GM21717 (cell line): ENCODE data around the gene CTSE.

ENCODE experiments used
- ATAC-seq: cut with Tn5 transposase; IDR thresholded peaks from one replicate; pipeline ENCODE4 v1.9.1; 2021; ENCODE audit warnings: mild to moderate bottlenecking, moderate library complexity; ENCODE audit not compliant: unreplicated experiment

CTSE gene

DNA sequence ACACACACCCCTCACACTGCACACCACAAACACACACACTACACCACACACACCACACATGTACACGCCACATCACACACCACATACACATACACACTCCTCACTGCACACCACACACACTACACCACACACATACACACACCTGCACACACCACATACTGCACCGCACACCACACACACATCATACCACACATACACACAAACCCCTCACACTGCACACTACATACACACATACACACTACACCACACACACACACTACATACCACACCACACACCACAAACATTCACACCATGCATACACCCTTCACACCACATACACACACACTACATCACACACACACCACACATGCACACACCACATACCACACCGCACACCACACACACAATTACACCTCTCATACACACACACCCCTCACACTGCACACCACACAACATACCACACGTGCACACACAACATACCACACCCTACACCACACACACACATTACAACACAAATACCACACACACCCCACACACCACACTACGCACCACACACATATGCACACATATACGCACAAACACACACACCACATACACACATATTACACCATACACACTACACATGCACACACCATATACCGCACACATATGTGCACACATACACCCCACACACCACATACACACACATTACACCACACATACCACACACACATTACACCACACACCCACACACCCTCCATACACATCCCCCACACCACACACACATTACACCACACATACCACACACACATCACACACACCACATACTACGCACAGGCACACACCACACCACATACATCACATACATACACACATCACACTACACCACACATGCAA lies 50.1 kb downstream of the CTSE start:
- no peak for ATAC-seq

DNA sequence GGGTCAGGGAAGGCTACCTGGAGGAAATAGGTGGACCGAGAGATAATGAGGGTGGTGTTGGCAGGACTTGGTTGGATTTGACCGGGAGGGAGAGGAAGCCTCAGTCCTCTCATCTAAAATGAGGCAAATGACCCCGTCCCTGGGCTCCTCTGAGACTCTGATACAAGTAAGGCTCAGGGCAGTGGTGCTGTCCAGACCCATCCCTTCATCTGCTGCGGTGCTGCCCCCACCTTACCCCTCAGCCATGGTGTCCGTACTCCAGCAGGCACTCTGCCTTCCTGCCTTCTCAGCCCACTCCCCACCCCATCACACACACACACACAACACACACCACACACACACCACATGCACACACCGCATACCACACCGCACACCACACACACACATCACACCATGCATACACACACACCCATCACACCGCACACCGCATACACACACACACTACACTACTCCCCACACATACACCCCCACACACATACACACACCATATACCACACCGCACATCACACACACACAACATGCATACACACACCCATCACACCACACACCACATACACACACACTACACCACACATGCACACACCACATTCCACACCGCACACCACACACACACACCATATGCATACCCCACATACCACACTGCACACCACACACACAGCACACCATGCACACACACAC lies 51.1 kb downstream of the CTSE start:
- no peak for ATAC-seq

- ATAC-seq, result no peak
Measured at GRCh38 chr1:205972081-205972480, 51.6 kb downstream of the CTSE start.

GRCh38 chr1:205971082-205971481 lies 52.6 kb downstream of the CTSE start:
- no peak for ATAC-seq

- ATAC-seq, result no peak
Measured at GRCh38 chr1:205970486-205970885, 53.2 kb downstream of the CTSE start.

DNA sequence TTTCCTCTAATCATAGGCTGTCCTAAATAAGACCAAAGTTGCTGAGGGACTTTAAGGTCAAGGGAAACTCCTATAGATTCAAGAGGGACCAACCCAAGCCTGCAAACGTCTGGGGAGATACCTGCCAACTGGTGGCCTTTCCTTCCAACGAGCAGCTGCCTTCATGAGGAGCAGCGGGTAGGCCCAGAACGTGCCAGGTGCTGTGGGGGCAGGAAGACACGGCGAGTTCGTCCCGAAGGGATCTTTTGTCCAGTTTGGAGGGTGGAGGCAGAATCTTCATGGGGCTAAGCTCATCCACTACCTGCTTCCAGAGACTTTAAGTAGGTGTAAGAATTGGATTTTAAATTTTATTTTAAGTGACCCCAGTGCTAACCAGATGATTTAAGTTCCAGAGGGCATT lies 54.5 kb downstream of the CTSE start:
- no peak for ATAC-seq

DNA sequence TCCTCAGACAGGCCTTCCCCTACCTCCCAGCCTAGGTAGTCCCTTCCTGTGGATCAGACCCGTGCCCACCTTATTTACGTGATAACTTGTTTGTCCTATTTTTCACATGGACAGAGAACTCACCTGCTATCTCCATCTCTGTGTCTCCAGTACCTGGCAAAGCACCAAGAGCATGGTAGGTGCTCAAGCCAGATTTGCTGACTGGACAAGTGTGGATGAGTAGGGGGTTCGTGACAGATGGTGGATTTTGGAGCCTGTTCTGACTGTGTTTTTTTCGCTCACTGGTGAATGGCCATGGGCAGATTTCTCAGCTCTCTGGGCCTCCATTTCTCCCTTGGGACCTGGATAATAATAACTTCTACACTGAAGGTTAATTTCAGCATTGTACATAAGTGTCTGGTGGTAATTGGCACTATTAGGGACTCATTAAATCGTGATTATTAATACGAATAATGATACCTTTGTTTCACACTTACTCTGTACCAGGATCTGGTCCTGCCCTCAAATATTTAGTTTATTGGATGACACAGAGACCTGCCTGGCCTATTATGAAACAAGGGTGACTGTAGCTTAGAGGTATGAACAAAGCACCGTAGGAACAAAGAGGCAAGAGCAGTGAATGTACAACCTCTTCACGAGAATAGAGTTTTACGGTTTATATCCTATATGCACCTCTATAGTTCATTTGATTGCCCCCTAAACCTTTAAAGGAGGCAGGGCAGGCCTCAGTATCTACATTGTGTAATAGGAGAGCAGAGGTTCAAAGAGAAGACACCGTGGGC lies 56.0 kb downstream of the CTSE start:
- no peak for ATAC-seq

GRCh38 chr1:205965036-205965884 lies 58.4 kb downstream of the CTSE start:
- no peak for ATAC-seq

- ATAC-seq, result no peak
Measured at GRCh38 chr1:205963352-205964155, 60.1 kb downstream of the CTSE start.

- ATAC-seq, result no peak
Measured at GRCh38 chr1:205962821-205963221, 60.9 kb downstream of the CTSE start.

- no peak for ATAC-seq
Measured at GRCh38 chr1:205961991-205962820, 61.5 kb downstream of the CTSE start.

GRCh38 chr1:205961405-205961804 lies 62.3 kb downstream of the CTSE start:
- ATAC-seq, result no peak

DNA sequence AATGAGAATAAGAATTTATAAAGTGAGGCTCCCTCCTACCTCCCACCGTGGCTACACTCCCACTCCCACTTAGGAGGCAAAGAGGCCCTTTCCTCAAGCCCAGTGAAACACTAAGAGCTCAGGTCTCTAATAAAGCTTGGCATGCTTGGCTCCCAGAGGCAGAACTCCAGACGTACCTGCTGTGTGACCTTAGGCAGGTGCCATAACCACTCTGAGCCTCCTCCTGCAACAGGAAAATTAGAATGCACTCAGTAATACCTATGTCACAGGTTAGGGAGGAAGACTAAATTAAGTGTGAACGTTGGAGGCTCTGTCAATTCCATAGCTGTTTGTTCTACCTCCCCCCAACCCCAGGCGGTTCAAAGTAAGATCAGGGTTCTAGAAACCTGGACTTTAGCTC lies 63.9 kb downstream of the CTSE start:
- ATAC-seq, result no peak
